ENCODE results near the gene ST6GALNAC2.

DNA sequence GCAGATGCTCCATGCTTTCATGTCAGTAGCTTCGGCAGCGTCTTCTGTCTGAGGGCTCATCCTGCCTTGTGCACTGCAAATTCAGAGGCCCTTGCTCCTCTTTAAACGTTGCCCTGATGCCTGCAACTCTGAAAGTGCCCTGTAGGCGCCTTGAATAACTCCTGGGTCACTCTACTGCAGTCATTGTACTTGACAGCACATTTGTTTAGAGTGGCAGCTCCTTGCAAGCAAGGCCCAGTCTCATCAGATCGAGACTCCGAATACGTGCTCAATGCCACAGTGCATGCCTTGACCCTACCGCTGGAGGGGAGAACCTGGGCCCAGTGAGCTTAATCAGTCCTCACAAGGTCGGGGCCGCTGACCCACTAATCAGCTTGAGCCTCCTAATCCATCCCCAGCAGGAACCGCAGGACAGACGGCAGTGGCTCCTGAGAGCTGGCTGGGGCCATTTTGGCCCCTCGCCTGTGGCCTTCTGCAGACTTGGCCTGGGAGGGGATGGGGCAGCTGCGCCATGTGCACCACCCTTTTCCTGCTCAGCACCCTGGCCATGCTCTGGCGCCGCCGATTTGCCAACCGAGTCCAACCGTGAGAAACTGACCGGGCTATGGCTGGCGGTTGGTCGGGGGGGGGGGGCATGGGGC is 45.9 kb downstream of the ST6GALNAC2 start, which contains the start of gene PRCD:
- no peak for TF ChIP-seq EP300 (IDR thresholded peaks at IDR 0.05)
- TF ChIP-seq, protein P1, sequence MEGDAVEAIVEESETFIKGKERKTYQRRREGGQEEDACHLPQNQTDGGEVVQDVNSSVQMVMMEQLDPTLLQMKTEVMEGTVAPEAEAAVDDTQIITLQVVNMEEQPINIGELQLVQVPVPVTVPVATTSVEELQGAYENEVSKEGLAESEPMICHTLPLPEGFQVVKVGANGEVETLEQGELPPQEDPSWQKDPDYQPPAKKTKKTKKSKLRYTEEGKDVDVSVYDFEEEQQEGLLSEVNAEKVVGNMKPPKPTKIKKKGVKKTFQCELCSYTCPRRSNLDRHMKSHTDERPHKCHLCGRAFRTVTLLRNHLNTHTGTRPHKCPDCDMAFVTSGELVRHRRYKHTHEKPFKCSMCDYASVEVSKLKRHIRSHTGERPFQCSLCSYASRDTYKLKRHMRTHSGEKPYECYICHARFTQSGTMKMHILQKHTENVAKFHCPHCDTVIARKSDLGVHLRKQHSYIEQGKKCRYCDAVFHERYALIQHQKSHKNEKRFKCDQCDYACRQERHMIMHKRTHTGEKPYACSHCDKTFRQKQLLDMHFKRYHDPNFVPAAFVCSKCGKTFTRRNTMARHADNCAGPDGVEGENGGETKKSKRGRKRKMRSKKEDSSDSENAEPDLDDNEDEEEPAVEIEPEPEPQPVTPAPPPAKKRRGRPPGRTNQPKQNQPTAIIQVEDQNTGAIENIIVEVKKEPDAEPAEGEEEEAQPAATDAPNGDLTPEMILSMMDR (IDR thresholded peaks at IDR 0.05) = no peak

Data from stomach (tissue), 4 donors.